B cell (primary cell): ENCODE results near the gene TMEM106C. TPM values are rescaled to one million over a fixed set of nuclear protein-coding genes. Genes with fewer than 3 reads are reported as not detected.

Experiments
- ATAC-seq: fragments of 200-7000 bp; cut with Tn5 transposase; one replicate; pipeline ENCODE4 v1.10.0; 2021; ENCODE audit warnings: low read depth, mild to moderate bottlenecking, moderate number of reproducible peaks, moderate library complexity
- CTCF ChIA-PET: fragments of 350-600 bp; sonication (Branson Sonifier 250); formaldehyde crosslinking; loops from one replicate; lab custom pipeline; 2021; ENCODE audit warnings: antibody characterized with exemption, inconsistent platforms; lab: Charles Lee
- POLR2A ChIA-PET: fragments of 350-600 bp; sonication (Branson Sonifier 250); formaldehyde crosslinking; loops from one replicate; lab custom pipeline; 2021; ENCODE audit warnings: antibody characterized with exemption; lab: Charles Lee
- DNase-seq: peaks from one replicate; pipeline ENCODE4 v3.0.0; 2013
- H2AFZ ChIP-seq: 2 replicates; pipeline ENCODE4 v1.6.1; 2012; ENCODE audit warnings: mild to moderate bottlenecking, low read depth, low read length; ENCODE audit not compliant: insufficient read depth, poor library complexity, severe bottlenecking
- H3K27ac ChIP-seq, 2 donors: 1 replicate in 1 of 2; 2 replicates in 1 of 2; pipeline ENCODE4 v1.5.1; 2012 to 2013; ENCODE audit warnings: low read length in 2 of 2, mild to moderate bottlenecking in 2 of 2, moderate library complexity in 1 of 2
- H3K27me3 ChIP-seq, 4 experiments: fragments of 200-600 bp in 1 of 4; sonication (generic) in 1 of 4; replicated peaks in 1 of 4; 1 replicate in 2 of 4; 2 replicates in 2 of 4; pipeline versions ENCODE4 v1.6.1 to v1.7.0; 2013 to 2016; ENCODE audit warnings: low read length in 3 of 4, mild to moderate bottlenecking in 2 of 4, mixed read lengths in 1 of 4, moderate library complexity in 1 of 4; ENCODE audit not compliant: insufficient read depth in 4 of 4, control insufficient read depth in 3 of 4; ENCODE audit errors: control extremely low read depth in 1 of 4
- H3K36me3 ChIP-seq, 2 experiments: replicated peaks in 1 of 2; 1 replicate in 1 of 2; 2 replicates in 1 of 2; pipeline versions ENCODE4 v1.6.1 to v1.7.1; 2013; ENCODE audit warnings: low read length in 1 of 2; ENCODE audit not compliant: insufficient read depth in 2 of 2, control insufficient read depth in 1 of 2; ENCODE audit errors: control extremely low read depth in 1 of 2, extremely low read depth in 1 of 2
- H3K4me1 ChIP-seq, 2 donors: fragments of 200-600 bp in 1 of 2; sonication (generic) in 1 of 2; 1 replicate in 1 of 2; 2 replicates in 1 of 2; pipeline versions ENCODE4 v1.5.1 to v1.6.1; 2013 to 2017; ENCODE audit warnings: low read length in 2 of 2; ENCODE audit not compliant: control insufficient read depth in 2 of 2, insufficient read depth in 2 of 2
- H3K4me2 ChIP-seq: replicated peaks from 2 replicates; pipeline ENCODE3; 2012; ENCODE audit warnings: mild to moderate bottlenecking, low read depth, low read length; ENCODE audit not compliant: poor library complexity, severe bottlenecking
- H3K4me3 ChIP-seq, 5 experiments: fragments of 200-600 bp in 1 of 5; sonication (generic) in 1 of 5; 1 replicate in 3 of 5; 2 replicates in 2 of 5; pipeline versions ENCODE4 v1.5.1 to v1.7.0; 2011 to 2016; ENCODE audit warnings: low read length in 4 of 5, mild to moderate bottlenecking in 4 of 5, low read depth in 2 of 5, control low read depth in 1 of 5, moderate library complexity in 1 of 5; ENCODE audit not compliant: insufficient read depth in 1 of 5; ENCODE audit errors: control extremely low read depth in 1 of 5, extremely low read depth in 1 of 5
- H3K79me2 ChIP-seq: fragments of 200-600 bp; sonication (generic); one replicate; pipeline ENCODE4 v1.6.0; 2016; ENCODE audit warnings: low read length; ENCODE audit not compliant: control insufficient read depth, insufficient read depth
- H3K9ac ChIP-seq: fragments of 200-600 bp; sonication (generic); 2 replicates; pipeline ENCODE4 v1.6.1; 2017; ENCODE audit warnings: mild to moderate bottlenecking, low read length, moderate library complexity
- H3K9me3 ChIP-seq, 3 donors: one replicate each; pipeline versions ENCODE4 v1.6.1 to v1.7.1; 2013; ENCODE audit warnings: low read length in 2 of 3; ENCODE audit not compliant: control insufficient read depth in 2 of 3, insufficient read depth in 1 of 3; ENCODE audit errors: control extremely low read depth in 1 of 3
- H4K20me1 ChIP-seq: 2 replicates; pipeline ENCODE4 v1.6.0; 2012; ENCODE audit warnings: mild to moderate bottlenecking, low read length; ENCODE audit not compliant: insufficient read depth, control insufficient read depth, poor library complexity, severe bottlenecking
- H3K27ac Mint-ChIP-seq: one replicate; pipeline ENCODE4 v1.8.0; 2021; ENCODE audit warnings: mixed read lengths
- H3K27me3 Mint-ChIP-seq: one replicate; pipeline ENCODE4 v1.8.0; 2021; ENCODE audit warnings: mixed read lengths
- H3K4me1 Mint-ChIP-seq: one replicate; pipeline ENCODE4 v1.8.0; 2021; ENCODE audit warnings: mixed read lengths
- H3K4me3 Mint-ChIP-seq: one replicate; pipeline ENCODE4 v1.8.0; 2021; ENCODE audit warnings: mixed read lengths
- H3K9me3 Mint-ChIP-seq: one replicate; pipeline ENCODE4 v1.8.0; 2022; ENCODE audit warnings: mixed read lengths; ENCODE audit not compliant: insufficient read depth
- EZH2 ChIP-seq: IDR thresholded peaks from 2 replicates; pipeline ENCODE4 v1.6.1; 2012; ENCODE audit warnings: borderline replicate concordance, low read depth, mild to moderate bottlenecking, moderate library complexity, low read length; ENCODE audit not compliant: insufficient read depth, poor library complexity, severe bottlenecking
- WGBS: methylation state at CpG from one replicate; pipeline ENCODE4 v1.1.5; 2013; ENCODE audit warnings: missing lambda C conversion rate; ENCODE audit not compliant: insufficient coverage; 5-methylcytosine and 5-hydroxymethylcytosine counted together
- intact Hi-C: fragments of 100-400 bp; cut with micrococcal nuclease; formaldehyde crosslinking; loops from one replicate; pipeline ENCODE4 v1.10.0; 2022
- polyA plus RNA-seq: library from polyadenylated mRNA; depleted of rRNA; stranded (reverse); fragments of >200 nt; gene quantifications from 2 replicates; pipeline ENCODE4 v1.2.3, GENCODE V29; 2012
- total RNA-seq, 2 donors: library from RNA; stranded (reverse); fragments of 120-200 nt in 1 of 2; gene quantifications; 1 replicate in 1 of 2; 2 replicates in 1 of 2; pipeline versions ENCODE4 v1.2.3 to v1.2.4, GENCODE V29; 2013 to 2022
- TF ChIP-seq, protein P1 (sequence below): fragments of 200-600 bp; IDR thresholded peaks from one replicate; pipeline ENCODE4 v1.8.0; 2022; ENCODE audit warnings: antibody characterized with exemption, mild to moderate bottlenecking

The TMEM106C gene
- total and polyA plus RNA-seq, 2 donors (not counting 1 experiment from before 2014, with no cell fraction given), result 37.5 to 44.2 TPM

- H3K27ac Mint-ChIP-seq, result no peak overlapping the region
- H3K27me3 ChIP-seq, result peaks cover 0 to 81% (median 60%) of the 10 kb centered on the region in 4 experiments
- no peak overlapping the region for H3K4me3 ChIP-seq
- ATAC-seq (no peak), DNase-seq (no peak)
- H3K79me2 ChIP-seq, result no peaks in the 10 kb centered on the region
- no peak overlapping the region for H2AFZ ChIP-seq
- peaks cover 39 to 41% of the 10 kb centered on the region in 2 donors for H3K4me1 ChIP-seq
- H3K9ac ChIP-seq, result no peak overlapping the region
- H3K4me2 ChIP-seq, result no peak overlapping the region
- 86% methylated on average over 5 of the region's 9 CpGs for WGBS
- H3K4me3 Mint-ChIP-seq, result no peak overlapping the region
- H3K27me3 Mint-ChIP-seq, result peaks cover 75% of the 10 kb centered on the region
- no peak overlapping the region for H3K27ac ChIP-seq
- intact Hi-C loops, result no loop called here
- peaks cover 32% of the 10 kb centered on the region for H3K4me1 Mint-ChIP-seq
- H3K36me3 ChIP-seq, result no peaks in the 10 kb centered on the region
- POLR2A ChIA-PET, result no interaction called here
- CTCF ChIA-PET, result no interaction called here
- no peaks in the 10 kb centered on the region for H3K9me3 Mint-ChIP-seq
- no peak for TF ChIP-seq EZH2
- TF ChIP-seq, protein P1, sequence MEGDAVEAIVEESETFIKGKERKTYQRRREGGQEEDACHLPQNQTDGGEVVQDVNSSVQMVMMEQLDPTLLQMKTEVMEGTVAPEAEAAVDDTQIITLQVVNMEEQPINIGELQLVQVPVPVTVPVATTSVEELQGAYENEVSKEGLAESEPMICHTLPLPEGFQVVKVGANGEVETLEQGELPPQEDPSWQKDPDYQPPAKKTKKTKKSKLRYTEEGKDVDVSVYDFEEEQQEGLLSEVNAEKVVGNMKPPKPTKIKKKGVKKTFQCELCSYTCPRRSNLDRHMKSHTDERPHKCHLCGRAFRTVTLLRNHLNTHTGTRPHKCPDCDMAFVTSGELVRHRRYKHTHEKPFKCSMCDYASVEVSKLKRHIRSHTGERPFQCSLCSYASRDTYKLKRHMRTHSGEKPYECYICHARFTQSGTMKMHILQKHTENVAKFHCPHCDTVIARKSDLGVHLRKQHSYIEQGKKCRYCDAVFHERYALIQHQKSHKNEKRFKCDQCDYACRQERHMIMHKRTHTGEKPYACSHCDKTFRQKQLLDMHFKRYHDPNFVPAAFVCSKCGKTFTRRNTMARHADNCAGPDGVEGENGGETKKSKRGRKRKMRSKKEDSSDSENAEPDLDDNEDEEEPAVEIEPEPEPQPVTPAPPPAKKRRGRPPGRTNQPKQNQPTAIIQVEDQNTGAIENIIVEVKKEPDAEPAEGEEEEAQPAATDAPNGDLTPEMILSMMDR, result no peak
- peaks cover 6% of the 10 kb centered on the region for H4K20me1 ChIP-seq
- peaks cover 0 to 22% (median 0%) of the 10 kb centered on the region in 3 donors for H3K9me3 ChIP-seq
Measured at GRCh38 chr12:47999816-48000215, 36.4 kb downstream of the TMEM106C start.

DNA sequence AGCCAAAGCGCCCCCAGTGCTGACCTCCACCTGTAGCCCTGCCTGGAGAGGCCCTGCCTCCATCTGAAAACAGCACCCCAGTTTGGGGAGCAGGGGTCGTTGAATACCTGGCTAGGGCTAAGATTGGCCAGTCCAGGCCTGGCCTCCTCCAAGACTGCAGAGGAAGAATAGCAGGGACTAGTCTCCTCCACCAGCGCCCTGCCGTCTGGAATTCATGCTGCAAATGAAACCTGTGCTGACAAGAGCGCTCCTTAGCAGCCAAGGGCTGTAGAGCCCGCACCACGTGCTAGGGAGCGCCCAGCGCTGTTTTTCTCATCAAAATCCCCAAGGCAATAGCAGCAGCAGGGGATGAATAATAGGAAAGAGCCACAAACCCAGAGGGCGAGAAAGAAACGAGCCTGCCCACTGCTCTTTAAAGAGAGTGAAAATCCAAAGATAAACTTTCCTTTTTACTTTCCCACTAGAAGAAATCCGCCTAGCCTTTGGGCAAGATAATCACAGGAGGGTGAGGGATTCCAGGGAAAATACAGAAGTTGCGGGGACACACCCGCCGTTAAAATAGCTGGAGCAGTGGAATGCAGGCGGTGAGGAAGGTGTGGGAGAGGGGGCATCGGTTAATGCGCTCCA is 37.6 kb downstream of the TMEM106C start:
- WGBS, result 24% methylated on average over 15 of the region's 18 CpGs
- peak overlapping the region; percentile 85 for H3K4me3 Mint-ChIP-seq
- peaks cover 6% of the 10 kb centered on the region for H4K20me1 ChIP-seq
- peaks cover 0 to 27% (median 0%) of the 10 kb centered on the region in 3 donors for H3K9me3 ChIP-seq
- H3K27me3 ChIP-seq, result peaks cover 0 to 81% (median 67%) of the 10 kb centered on the region in 4 experiments
- DNase-seq, result no peak
- intact Hi-C loops, result no loop called here
- no peaks in the 10 kb centered on the region for H3K36me3 ChIP-seq
- H3K4me1 ChIP-seq, result peaks cover 46 to 52% of the 10 kb centered on the region in 2 donors
- ChIA-PET POLR2A (no interaction called here), CTCF (interaction anchor here (1.3 kb wide), 1 partner anchor 38 kb away, joined by 4 read pairs; the partner anchor contains the start of gene TMEM106C)
- H3K27ac ChIP-seq, result no peak overlapping the region
- H3K9me3 Mint-ChIP-seq, result no peaks in the 10 kb centered on the region
- H3K9ac ChIP-seq, result peak overlapping the region; percentile 47
- ATAC-seq, result no peak
- H2AFZ ChIP-seq, result peak overlapping the region; percentile 50
- no peak for TF ChIP-seq EZH2
- TF ChIP-seq, protein P1, result no peak
- peak overlapping the region; percentile 86 for H3K4me2 ChIP-seq
- no peak overlapping the region for H3K27ac Mint-ChIP-seq
- H3K79me2 ChIP-seq, result no peaks in the 10 kb centered on the region
- peaks cover 34% of the 10 kb centered on the region for H3K4me1 Mint-ChIP-seq
- peak overlapping the region in 2 of 5 experiments; percentile 43 to 46 for H3K4me3 ChIP-seq
- H3K27me3 Mint-ChIP-seq, result peaks cover 77% of the 10 kb centered on the region
